ENCODE results near the gene CALHM6.
A peak's percentile ranks its signal among the peaks of the same experiment; 100 is the strongest.
"Not testable (repeated sequence)": the region's sequence is repeated elsewhere in the genome, so short reads cannot be mapped to it uniquely, and the experiment has no call there.

CALHM6 gene

DNA sequence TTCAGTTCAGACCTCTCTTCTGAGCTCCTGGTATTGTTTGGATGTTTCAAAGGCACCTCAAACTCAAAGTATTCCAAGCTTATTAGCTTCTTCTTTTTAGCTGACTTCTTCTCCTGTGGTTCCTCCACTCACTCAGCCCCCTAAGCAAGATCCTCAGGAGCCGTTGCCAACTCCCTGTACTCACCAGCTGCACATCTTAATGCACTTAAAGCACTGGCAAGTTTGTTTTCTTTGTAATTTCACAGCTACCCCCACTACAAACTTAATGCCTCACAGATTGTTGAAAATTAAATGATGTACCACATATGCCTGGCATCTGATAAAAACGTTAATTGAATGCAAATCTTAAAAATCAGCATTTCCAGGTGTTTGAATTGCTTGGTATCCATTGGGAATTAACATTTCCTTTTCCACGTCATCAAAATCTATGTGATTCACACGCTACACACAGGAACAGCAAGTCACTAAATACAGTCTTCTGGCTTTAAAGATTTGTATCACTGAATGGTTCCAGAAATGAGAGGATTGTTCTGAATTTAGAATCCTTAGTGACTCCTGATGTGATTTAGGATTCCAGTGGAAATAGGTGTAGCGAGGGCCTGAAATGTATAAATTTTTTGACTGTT is 24.5 kb downstream of the CALHM6 start:
- no peak for DNase-seq

DNA sequence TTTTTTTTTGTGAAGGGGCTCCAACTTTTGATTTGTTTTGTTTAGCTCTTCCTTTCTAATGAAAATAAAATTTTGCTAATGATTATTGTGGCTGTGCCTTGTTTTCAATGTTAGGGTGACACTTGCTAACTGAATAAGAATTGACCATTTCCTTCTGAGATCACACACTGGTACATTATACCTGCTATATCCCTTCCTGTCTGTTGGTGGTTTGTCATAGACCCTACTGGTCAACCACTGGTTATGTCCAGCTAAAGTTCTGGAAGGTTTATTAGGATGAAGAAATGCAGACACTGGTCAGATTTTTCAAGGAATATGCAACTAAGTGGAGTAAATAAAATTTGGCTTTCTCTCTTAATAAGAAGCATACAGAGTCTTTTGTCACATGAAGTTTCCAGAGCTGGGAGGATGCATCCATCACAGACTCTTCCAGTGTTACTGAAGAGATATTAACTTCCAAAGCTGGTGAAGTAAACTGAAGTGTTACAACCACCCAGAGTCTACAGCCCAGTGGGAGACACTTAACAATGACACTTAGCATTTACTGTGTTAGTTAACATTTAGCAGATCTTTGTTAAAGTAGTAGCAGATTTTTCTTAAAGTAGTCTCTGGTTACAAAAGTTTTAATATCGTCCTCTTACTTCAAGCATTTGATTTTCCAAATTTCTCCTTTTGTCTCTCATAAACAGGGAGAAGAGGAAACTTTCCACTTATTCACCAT is 30.6 kb downstream of the CALHM6 start:
- DNase-seq, result no peak

- peak; percentile 84 for DNase-seq
Measured at GRCh38 chr6:116492331-116493067, 31.3 kb downstream of the CALHM6 start.

GRCh38 chr6:116495161-116495560 is 34.0 kb downstream of the CALHM6 start:
- not testable (repeated sequence) for DNase-seq

DNA sequence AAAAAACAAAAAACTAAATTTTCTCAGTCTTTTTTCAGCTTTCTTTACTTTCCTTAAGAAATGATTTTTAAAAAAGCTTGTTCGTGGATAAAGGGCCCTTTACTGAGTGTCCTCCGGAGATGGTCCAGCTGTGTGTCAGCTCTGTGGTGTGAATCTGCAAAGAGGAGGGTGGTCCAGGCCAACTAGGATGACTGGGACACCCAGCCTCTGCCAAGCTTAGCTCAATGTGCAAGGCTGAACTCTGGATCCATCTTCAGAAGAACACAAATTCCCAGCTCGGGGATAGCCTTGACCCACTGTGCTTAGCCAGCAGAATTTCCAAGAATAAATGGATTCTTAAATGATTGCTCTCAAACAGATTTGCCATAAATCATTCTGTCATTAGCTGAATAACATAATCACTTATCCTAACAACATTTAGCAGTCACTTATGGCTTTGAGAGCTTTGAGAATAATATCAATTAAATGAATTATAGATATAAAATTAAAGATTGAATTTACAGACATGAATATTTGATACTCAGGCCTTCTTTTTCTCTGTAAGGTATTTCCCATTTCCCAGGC is 36.0 kb downstream of the CALHM6 start:
- no peak for DNase-seq

GRCh38 chr6:116500969-116501433 is 39.8 kb downstream of the CALHM6 start:
- DNase-seq, result peak; percentile 81

- no peak for DNase-seq
Measured at GRCh38 chr6:116507324-116507723, 46.1 kb downstream of the CALHM6 start.

DNA sequence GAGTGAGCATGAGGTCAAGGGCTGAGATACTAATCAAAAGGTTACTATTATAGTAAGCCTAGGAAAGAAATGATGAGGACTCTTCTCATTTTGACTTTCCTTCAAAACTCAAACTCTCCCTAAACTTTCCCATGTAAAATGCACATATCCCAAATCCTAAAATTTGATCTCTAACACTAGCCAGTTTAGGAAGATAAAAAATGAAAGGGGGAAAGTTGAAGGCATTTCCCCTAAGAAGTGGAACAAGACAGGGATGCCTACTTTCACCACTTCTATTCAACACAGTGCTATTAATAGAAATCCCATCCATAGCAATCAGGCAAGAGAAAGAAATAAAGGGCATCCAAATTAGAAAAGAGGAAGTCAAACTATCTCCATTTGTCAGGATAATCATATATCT is 47.4 kb downstream of the CALHM6 start:
- no peak for DNase-seq

DNA sequence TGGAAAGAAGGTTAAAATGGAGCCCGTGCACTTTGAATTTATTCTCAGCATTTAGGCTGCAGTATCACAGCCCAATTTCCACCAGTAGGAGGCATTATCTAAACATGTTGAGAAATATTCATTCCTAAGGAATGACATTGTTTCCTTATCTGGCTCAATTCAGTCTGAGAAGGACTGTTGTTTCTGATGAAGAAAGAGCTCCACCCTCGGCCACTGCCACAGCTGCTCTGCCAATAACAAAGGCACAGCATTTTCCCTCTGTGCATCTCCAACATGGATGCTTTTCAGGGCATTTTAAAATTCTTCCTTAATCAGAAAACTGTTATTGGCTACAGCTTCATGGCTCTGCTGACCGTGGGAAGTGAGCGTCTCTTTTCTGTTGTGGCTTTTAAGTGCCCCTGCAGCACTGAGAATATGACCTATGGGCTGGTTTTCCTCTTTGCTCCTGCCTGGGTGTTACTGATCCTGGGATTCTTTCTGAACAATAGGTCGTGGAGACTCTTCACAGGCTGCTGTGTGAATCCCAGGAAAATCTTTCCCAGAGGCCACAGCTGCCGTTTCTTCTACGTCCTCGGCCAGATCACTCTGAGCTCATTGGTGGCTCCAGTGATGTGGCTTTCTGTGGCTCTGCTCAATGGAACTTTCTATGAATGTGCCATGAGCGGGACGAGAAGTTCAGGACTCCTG is 50.4 kb downstream of the CALHM6 start, which contains the start of gene CALHM5:
TSS of gene CALHM5 (plus strand) at position 216 of the 687 bp plus-strand sequence. CDS start at position 274, 58 bp downstream.
- peak; percentile 23 for DNase-seq

GRCh38 chr6:116512111-116512559 is 51.0 kb downstream of the CALHM6 start:
- DNase-seq, result peak; percentile 43

- no peak for DNase-seq
Measured at GRCh38 chr6:116512734-116513133, 51.6 kb downstream of the CALHM6 start.

All from inflammatory macrophage treated with lipopolysaccharide for 4 hours (primary cell).